GM23248 (cell line): ENCODE data around the gene ZNF708. TPM values are rescaled to one million over a fixed set of nuclear protein-coding genes. Genes with fewer than 3 reads are reported as not detected.
"Not testable (repeated sequence)": the region's sequence is repeated elsewhere in the genome, so short reads cannot be mapped to it uniquely, and the experiment has no call there.

Experiments
- DNase-seq: peaks from one replicate; pipeline ENCODE4 v3.0.0-alpha.2; 2015
- H2AFZ ChIP-seq: fragments of 200-600 bp; sonication (generic); 2 replicates; pipeline ENCODE4 v1.6.1; 2016; ENCODE audit warnings: antibody characterized with exemption
- H3F3A ChIP-seq: fragments of 200-600 bp; sonication (generic); 2 replicates; pipeline ENCODE4 v1.6.1; 2016; ENCODE audit warnings: mild to moderate bottlenecking, antibody characterized with exemption, mixed run types; ENCODE audit not compliant: insufficient read depth
- H3K27ac ChIP-seq: fragments of 200-600 bp; sonication (generic); 2 replicates; pipeline ENCODE4 v1.5.1; 2016; ENCODE audit warnings: mild to moderate bottlenecking
- H3K27me3 ChIP-seq: fragments of 200-600 bp; sonication (generic); replicated peaks from 2 replicates; pipeline ENCODE4 v1.6.1; 2016; ENCODE audit warnings: mild to moderate bottlenecking; ENCODE audit not compliant: insufficient read depth
- H3K36me3 ChIP-seq: fragments of 200-600 bp; sonication (generic); 2 replicates; pipeline ENCODE4 v1.6.1; 2016; ENCODE audit warnings: low read depth, mild to moderate bottlenecking
- H3K4me1 ChIP-seq: fragments of 200-600 bp; sonication (generic); 2 replicates; pipeline ENCODE4 v1.6.1; 2016; ENCODE audit warnings: mild to moderate bottlenecking; ENCODE audit not compliant: insufficient read depth
- H3K4me2 ChIP-seq: fragments of 200-600 bp; sonication (generic); one replicate; pipeline ENCODE4 v1.6.1; 2016; ENCODE audit warnings: mild to moderate bottlenecking; ENCODE audit not compliant: unreplicated experiment
- H3K4me3 ChIP-seq: fragments of 200-600 bp; sonication (generic); 2 replicates; pipeline ENCODE4 v1.5.1; 2016; ENCODE audit warnings: mild to moderate bottlenecking
- H3K79me2 ChIP-seq: fragments of 200-600 bp; sonication (generic); 2 replicates; pipeline ENCODE4 v1.6.1; 2016; ENCODE audit warnings: mild to moderate bottlenecking; ENCODE audit not compliant: insufficient read depth
- H3K9ac ChIP-seq: fragments of 200-600 bp; sonication (generic); 2 replicates; pipeline ENCODE4 v1.6.1; 2016; ENCODE audit warnings: mild to moderate bottlenecking
- H3K9me2 ChIP-seq: fragments of 200-600 bp; sonication (generic); 2 replicates; pipeline ENCODE4 v1.6.1; 2016; ENCODE audit warnings: mixed run types, mild to moderate bottlenecking, moderate library complexity; ENCODE audit not compliant: insufficient read depth
- H3K9me3 ChIP-seq: fragments of 200-600 bp; sonication (generic); one replicate; pipeline ENCODE4 v1.6.1; 2017; ENCODE audit warnings: low read depth
- H4K20me1 ChIP-seq: fragments of 200-600 bp; sonication (generic); 2 replicates; pipeline ENCODE4 v1.6.0; 2016; ENCODE audit not compliant: insufficient read depth
- EZH2 ChIP-seq: fragments of 200-600 bp; sonication (generic); IDR thresholded peaks from 2 replicates; pipeline ENCODE4 v1.6.1; 2018; ENCODE audit warnings: antibody characterized with exemption, mild to moderate bottlenecking; ENCODE audit not compliant: insufficient read depth, poor library complexity, severe bottlenecking
- EZH2phosphoT487 ChIP-seq: fragments of 200-600 bp; sonication (generic); IDR thresholded peaks from 2 replicates; pipeline ENCODE4 v1.6.1; 2018; ENCODE audit warnings: antibody characterized with exemption, moderate library complexity, mild to moderate bottlenecking, low read depth; ENCODE audit not compliant: insufficient read depth
- WGBS, 2 experiments: methylation state at CpG; one replicate each; pipeline ENCODE4 v1.1.6; 2015 to 2017; ENCODE audit warnings: low lambda C conversion rate in 2 of 2, low coverage in 1 of 2; ENCODE audit errors: missing lambda C conversion rate in 2 of 2; 5-methylcytosine and 5-hydroxymethylcytosine counted together
- in situ Hi-C: fragments of 300-500 bp; cut with MboI; formaldehyde crosslinking; loops from 2 replicates; pipeline ENCODE4 v1.15.0; 2020
- polyA plus RNA-seq: library from polyadenylated mRNA; unstranded; fragments of >200 nt; fragmentation: Nextera tagmentation; extraction: Ambion mirVana; gene quantifications from 2 replicates; pipeline ENCODE4 v1.2.1, GENCODE V29; 2016
- total RNA-seq: library from RNA; depleted of rRNA; stranded (reverse); fragments of >200 nt; shearing (Covaris generic); gene quantifications from 2 replicates; pipeline ENCODE4 v1.2.3, GENCODE V29; 2014

Gene ZNF708
- total and polyA plus RNA-seq, 2 experiments from 2014 or later = 2.1 to 3.0 TPM

DNA sequence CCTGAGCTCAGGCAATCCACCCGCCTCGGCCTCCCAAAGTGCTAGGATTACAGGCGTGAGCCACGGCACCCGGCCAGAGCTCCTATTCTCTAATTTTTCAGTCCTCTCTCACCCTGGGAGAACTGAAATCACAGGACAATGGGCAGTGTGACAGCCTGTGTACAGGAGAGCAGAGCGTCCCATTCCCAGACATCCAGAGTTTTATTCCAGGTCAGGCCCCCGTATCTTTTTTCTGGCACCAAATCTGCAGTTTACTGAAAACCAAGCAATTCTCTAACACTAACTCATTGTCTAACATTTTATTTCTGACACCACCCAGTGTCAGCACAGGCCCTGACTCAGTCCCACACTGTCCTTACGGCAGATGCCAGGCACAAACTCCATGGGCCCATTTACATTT, 6.7 kb downstream of the ZNF708 start:
- DNase-seq = peak; percentile 78
- 9 to 16% methylated on average over 8 of the region's 8 CpGs for WGBS, 2 experiments
- in situ Hi-C loops = no loop called here

DNA sequence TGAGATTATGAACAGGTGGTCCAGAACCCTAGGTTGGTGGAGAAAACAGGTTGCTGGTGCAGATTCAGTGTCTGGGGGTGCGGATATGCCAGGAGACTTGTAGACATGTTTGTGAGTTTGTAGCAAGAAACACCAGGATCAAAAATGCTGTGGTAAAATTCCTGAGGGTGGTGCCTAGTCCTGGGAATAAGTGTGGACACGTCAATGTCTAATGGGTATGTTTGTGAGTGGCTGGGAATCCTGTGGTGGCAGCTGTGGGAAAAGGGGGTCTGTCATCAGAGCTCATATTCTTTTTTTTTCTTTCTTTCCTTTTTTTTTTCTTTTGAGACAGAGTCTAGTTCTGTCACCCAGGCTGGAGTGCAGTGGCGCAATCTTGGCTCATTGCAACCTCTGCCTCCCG, 7.2 kb downstream of the ZNF708 start:
- peak overlapping the region; percentile 93 for H3K27ac ChIP-seq
- 0 out of 2 replicates have a peak, but pooled peaks cover 4% of the 10 kb centered on the region for H3K36me3 ChIP-seq
- WGBS, 2 experiments = 26 to 36% methylated on average over 4 of the region's 4 CpGs
- H3F3A ChIP-seq = peaks cover 19% of the 10 kb centered on the region
- TF ChIP-seq EZH2phosphoT487 (no peak), EZH2 (no peak)
- peaks cover 97% of the 10 kb centered on the region for H3K79me2 ChIP-seq
- H3K27me3 ChIP-seq = no peaks in the 10 kb centered on the region
- peaks cover 26% of the 10 kb centered on the region for H3K4me1 ChIP-seq
- H2AFZ ChIP-seq = peak overlapping the region; percentile 36; the same call in 1 of the 2 replicates
- peaks cover 2% of the 10 kb centered on the region for H3K9me3 ChIP-seq
- in situ Hi-C loops = no loop called here
- peak; percentile 68 for DNase-seq
- peak overlapping the region; percentile 78 for H3K9ac ChIP-seq
- H3K9me2 ChIP-seq = no peaks in the 10 kb centered on the region
- peak overlapping the region; percentile 41 for H3K4me3 ChIP-seq
- H3K4me2 ChIP-seq = peak overlapping the region; percentile 45
- no peaks in the 10 kb centered on the region for H4K20me1 ChIP-seq

More for the DNA sequence above, 6.7 kb downstream of the ZNF708 start:
- peak overlapping the region; percentile 93 for H3K27ac ChIP-seq
- no peaks in the 10 kb centered on the region for H3K27me3 ChIP-seq
- H3K9me3 ChIP-seq = peaks cover 2% of the 10 kb centered on the region
- H3K4me2 ChIP-seq = peak overlapping the region; percentile 45
- no peaks in the 10 kb centered on the region for H3K9me2 ChIP-seq
- H2AFZ ChIP-seq = peak overlapping the region; percentile 36; the same call in 1 of the 2 replicates
- peaks cover 28% of the 10 kb centered on the region for H3K4me1 ChIP-seq
- H3K79me2 ChIP-seq = peaks cover 97% of the 10 kb centered on the region
- H3K36me3 ChIP-seq = 0 out of 2 replicates have a peak, but pooled peaks cover 4% of the 10 kb centered on the region
- H4K20me1 ChIP-seq = no peaks in the 10 kb centered on the region
- peak overlapping the region; percentile 41 for H3K4me3 ChIP-seq
- H3K9ac ChIP-seq = peak overlapping the region; percentile 78
- H3F3A ChIP-seq = peaks cover 19% of the 10 kb centered on the region
- TF ChIP-seq EZH2phosphoT487 (no peak), EZH2 (no peak)

DNA sequence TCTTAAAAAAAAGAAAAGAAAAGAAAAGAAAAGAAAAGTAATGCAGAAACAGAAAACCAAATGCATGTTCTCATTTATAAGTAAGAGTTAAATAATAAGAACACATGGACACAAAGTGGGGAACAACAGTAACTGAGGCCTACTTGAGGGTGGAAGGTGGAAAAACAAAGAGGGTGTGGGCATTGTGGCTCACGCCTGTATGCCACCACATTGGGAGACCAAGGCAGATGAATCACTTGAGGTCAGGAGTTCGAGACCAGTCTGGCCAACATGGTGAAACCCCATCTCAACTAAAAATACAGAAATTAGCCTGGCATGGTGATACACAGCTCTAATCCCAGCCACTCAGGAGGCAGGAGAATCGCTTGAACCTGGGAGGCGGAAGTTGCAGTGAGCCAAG, 8.1 kb downstream of the ZNF708 start:
- Histone ChIP-seq H3K4me3 (no peak overlapping the region), H4K20me1 (no peaks in the 10 kb centered on the region), H2AFZ (no peak overlapping the region), H3K4me2 (no peak overlapping the region), H3K4me1 (peaks cover 26% of the 10 kb centered on the region), H3K9me2 (no peaks in the 10 kb centered on the region), H3K9ac (no peak overlapping the region), H3K36me3 (0 out of 2 replicates have a peak, but pooled peaks cover 1% of the 10 kb centered on the region), H3K27ac (peak overlapping the region; percentile 93), H3F3A (peaks cover 19% of the 10 kb centered on the region), H3K79me2 (peaks cover 97% of the 10 kb centered on the region), H3K27me3 (no peaks in the 10 kb centered on the region), H3K9me3 (peaks cover 1% of the 10 kb centered on the region)
- peak; percentile 44 for DNase-seq
- TF ChIP-seq EZH2phosphoT487 = no peak
- TF ChIP-seq EZH2 = no peak
- 73 to 74% methylated on average over 4 of the region's 4 CpGs for WGBS, 2 experiments
- in situ Hi-C loops = no loop called here

DNA sequence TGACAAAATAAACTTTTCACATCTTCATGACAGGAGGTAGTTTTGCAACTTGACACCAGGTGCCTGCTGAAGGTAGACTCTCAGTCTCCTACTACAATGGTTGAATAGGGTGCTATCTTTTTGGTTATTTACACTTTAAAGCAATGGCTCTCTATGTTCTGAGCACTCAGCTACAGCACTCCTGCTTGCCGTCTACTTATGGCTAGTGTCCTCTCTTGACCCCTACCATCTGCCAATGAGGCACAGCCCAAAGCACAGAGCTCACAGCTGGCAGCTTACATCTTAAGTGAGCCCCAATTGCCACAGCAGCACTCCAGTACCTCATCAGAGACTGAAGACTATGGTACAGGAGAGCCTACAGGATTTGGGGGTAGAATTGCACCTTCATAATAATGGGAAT, 11.4 kb downstream of the ZNF708 start:
- Histone ChIP-seq H3K27ac (no peak overlapping the region), H3K9me2 (no peaks in the 10 kb centered on the region), H3F3A (peaks cover 22% of the 10 kb centered on the region), H4K20me1 (peaks cover 4% of the 10 kb centered on the region; the same call in 1 of the 2 replicates), H3K36me3 (no peaks in the 10 kb centered on the region), H3K4me2 (no peak overlapping the region), H2AFZ (no peak overlapping the region), H3K4me1 (peaks cover 18% of the 10 kb centered on the region), H3K9me3 (no peaks in the 10 kb centered on the region), H3K9ac (no peak overlapping the region), H3K4me3 (no peak overlapping the region), H3K27me3 (no peaks in the 10 kb centered on the region), H3K79me2 (peaks cover 97% of the 10 kb centered on the region)
- 5 to 12% methylated on average over 1 of the region's 1 CpG for WGBS, 2 experiments
- no peak for TF ChIP-seq EZH2phosphoT487
- no peak for TF ChIP-seq EZH2
- in situ Hi-C loops = no loop called here
- DNase-seq = no peak

DNA sequence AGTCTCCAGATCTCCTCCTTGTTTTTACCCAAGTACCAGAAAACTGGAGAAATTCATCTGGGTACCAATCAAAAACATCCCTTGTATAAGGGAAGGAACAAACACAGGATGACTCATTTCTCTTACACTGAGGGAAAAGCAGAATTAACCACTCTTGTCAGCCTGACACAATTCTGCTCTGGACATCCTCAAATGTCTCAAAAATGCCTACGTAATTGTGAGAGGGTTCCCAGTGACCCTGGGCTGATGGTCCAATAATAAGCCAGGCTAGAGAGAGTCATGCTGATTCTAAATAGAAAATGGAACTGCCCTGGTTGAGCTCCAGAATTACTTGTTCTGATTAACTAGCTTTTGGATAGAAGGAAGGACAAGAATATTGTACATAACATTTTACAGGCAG, 14.5 kb downstream of the ZNF708 start:
- WGBS, 2 experiments = 25 to 27% methylated on average over 1 of the region's 1 CpG
- no peak for TF ChIP-seq EZH2
- no peak for TF ChIP-seq EZH2phosphoT487
- peak; percentile 39 for DNase-seq

DNA sequence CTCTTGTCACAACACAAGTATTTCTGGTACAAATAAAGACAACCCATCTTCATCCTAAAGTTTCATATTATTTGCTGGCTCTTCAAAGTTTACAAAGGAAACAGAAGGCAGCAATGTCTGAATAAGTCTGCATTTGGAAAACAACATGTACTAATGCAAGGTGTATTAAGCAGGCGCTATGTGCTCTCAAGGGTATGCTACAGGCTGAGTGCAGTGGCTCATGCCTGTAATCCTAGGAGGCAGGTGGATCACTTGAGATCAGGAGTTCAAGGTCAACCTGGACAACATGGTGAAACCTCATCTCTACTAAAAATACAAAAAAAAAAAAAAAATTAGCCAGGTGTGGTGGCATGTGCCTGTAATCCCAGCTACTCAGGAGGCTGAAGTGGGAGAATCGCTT, 16.4 kb downstream of the ZNF708 start:
- H2AFZ ChIP-seq, H3K4me2 ChIP-seq, H4K20me1 ChIP-seq, H3K9ac ChIP-seq, H3K9me2 ChIP-seq, in situ Hi-C loops, H3F3A ChIP-seq, DNase-seq, H3K27me3 ChIP-seq, H3K27ac ChIP-seq, H3K4me1 ChIP-seq, H3K9me3 ChIP-seq, H3K4me3 ChIP-seq: not testable (repeated sequence)
- WGBS, 2 experiments = 100% methylated on average over 2 of the region's 2 CpGs
- Histone ChIP-seq H3K36me3 (peaks cover 14% of the 10 kb centered on the region), H3K79me2 (peaks cover 95% of the 10 kb centered on the region)

More for the DNA sequence above, 14.5 kb downstream of the ZNF708 start:
- Histone ChIP-seq H3K36me3 (no peaks in the 10 kb centered on the region), H3F3A (peaks cover 10% of the 10 kb centered on the region; the same call in 1 of the 2 replicates), H2AFZ (no peak overlapping the region), H3K4me3 (no peak overlapping the region), H3K79me2 (peaks cover 98% of the 10 kb centered on the region), H4K20me1 (peaks cover 4% of the 10 kb centered on the region; the same call in 1 of the 2 replicates), H3K9ac (no peak overlapping the region), H3K27me3 (no peaks in the 10 kb centered on the region), H3K4me1 (no peaks in the 10 kb centered on the region), H3K9me3 (no peaks in the 10 kb centered on the region), H3K27ac (no peak overlapping the region), H3K4me2 (no peak overlapping the region), H3K9me2 (no peaks in the 10 kb centered on the region)
- in situ Hi-C loops = no loop called here
